Measurements from ENCODE around the gene TCF25. TPM values are rescaled to one million over a fixed set of nuclear protein-coding genes. Genes with fewer than 3 reads are reported as not detected.
A peak's percentile ranks its signal among the peaks of the same experiment; 100 is the strongest.

The TCF25 gene
- total RNA-seq, 1 donor from 2014 or later, result 237 TPM

- no peaks in the 10 kb centered on the region for H3K27me3 ChIP-seq
- H3K36me3 ChIP-seq, result peaks cover 73 to 83% of the 10 kb centered on the region in 2 donors
- no peak for TF ChIP-seq CTCF (IDR thresholded peaks at IDR 0.05)
- intact Hi-C loops (cut with DNase I), result no loop called here
- H3K4me3 ChIP-seq, result no peak overlapping the region
- H3K9me3 ChIP-seq, result no peaks in the 10 kb centered on the region
- H3K4me1 ChIP-seq, result no peaks in the 10 kb centered on the region
- no peak for DNase-seq (ENCODE audit: low spot score in 2 of 2)
- no peak overlapping the region for H3K27ac ChIP-seq
Measured at GRCh38 chr16:89907055-89907814, 33.8 kb downstream of the TCF25 start.

- H3K27me3 ChIP-seq, result no peaks in the 10 kb centered on the region
- no peak overlapping the region for H3K4me3 ChIP-seq
- no peak for TF ChIP-seq CTCF (IDR thresholded peaks at IDR 0.05)
- no peaks in the 10 kb centered on the region for H3K4me1 ChIP-seq
- no peak for DNase-seq (ENCODE audit: low spot score in 2 of 2)
- no peak overlapping the region for H3K27ac ChIP-seq
- peaks cover 70 to 85% of the 10 kb centered on the region in 2 donors for H3K36me3 ChIP-seq
- no peaks in the 10 kb centered on the region for H3K9me3 ChIP-seq
- intact Hi-C loops (cut with DNase I), result no loop called here
Measured at GRCh38 chr16:89908236-89908635, 34.8 kb downstream of the TCF25 start.

- TF ChIP-seq CTCF (IDR thresholded peaks at IDR 0.05), result peak; percentile 65 to 82 (median 81)
- intact Hi-C loops (cut with DNase I), result no loop called here
- Histone ChIP-seq H3K9me3 (no peaks in the 10 kb centered on the region), H3K36me3 (peaks cover 55 to 69% of the 10 kb centered on the region in 2 donors), H3K27ac (no peak overlapping the region), H3K27me3 (no peaks in the 10 kb centered on the region), H3K4me1 (no peaks in the 10 kb centered on the region), H3K4me3 (no peak overlapping the region)
- DNase-seq (ENCODE audit: low spot score in 2 of 2), result peak in 1 of 2 donors; percentile 79
Measured at GRCh38 chr16:89909777-89910716, 36.7 kb downstream of the TCF25 start.

- H3K4me1 ChIP-seq, result no peaks in the 10 kb centered on the region
- peaks cover 47 to 61% of the 10 kb centered on the region in 2 donors for H3K36me3 ChIP-seq
- H3K27ac ChIP-seq, result no peak overlapping the region
- no peak for DNase-seq (ENCODE audit: low spot score in 2 of 2)
- H3K9me3 ChIP-seq, result no peaks in the 10 kb centered on the region
- intact Hi-C loops (cut with DNase I), result no loop called here
- no peaks in the 10 kb centered on the region for H3K27me3 ChIP-seq
- no peak for TF ChIP-seq CTCF (IDR thresholded peaks at IDR 0.05)
- H3K4me3 ChIP-seq, result no peak overlapping the region
Measured at GRCh38 chr16:89910717-89911354, 37.4 kb downstream of the TCF25 start.

- DNase-seq (ENCODE audit: low spot score in 2 of 2), result no peak
- Histone ChIP-seq H3K36me3 (peaks cover 42 to 55% of the 10 kb centered on the region in 2 donors), H3K27ac (no peak overlapping the region), H3K27me3 (no peaks in the 10 kb centered on the region), H3K4me1 (no peaks in the 10 kb centered on the region), H3K9me3 (no peaks in the 10 kb centered on the region), H3K4me3 (no peak overlapping the region)
- no peak for TF ChIP-seq CTCF (IDR thresholded peaks at IDR 0.05)
- intact Hi-C loops (cut with DNase I), result no loop called here
Measured at GRCh38 chr16:89911375-89911774, 38.0 kb downstream of the TCF25 start.
